GM12892 (cell line): ENCODE data around the gene C10orf90.

Experiments used
- DNase-seq: peaks from one replicate; pipeline ENCODE4 v3.0.0; 2011; ENCODE audit not compliant: insufficient read length
- FAIRE-seq: peaks from 2 replicates; lab custom pipeline; 2011; peaks lifted over from hg19 to GRCh38; lab: Jason Lieb, UNC
- POLR2A ChIP-seq: IDR thresholded peaks from 2 replicates; pipeline ENCODE4 v1.6.1; 2011; ENCODE audit warnings: low read depth, low read length, control low read depth
- POLR2AphosphoS5 ChIP-seq: IDR thresholded peaks from 2 replicates; pipeline ENCODE4 v1.6.1; 2011; ENCODE audit warnings: low read depth, low read length, control low read depth
- TAF1 ChIP-seq: IDR thresholded peaks from 2 replicates; pipeline ENCODE4 v1.6.1; 2011; ENCODE audit warnings: low read depth, mild to moderate bottlenecking, control low read depth, low read length, borderline replicate concordance

Gene C10orf90

DNA sequence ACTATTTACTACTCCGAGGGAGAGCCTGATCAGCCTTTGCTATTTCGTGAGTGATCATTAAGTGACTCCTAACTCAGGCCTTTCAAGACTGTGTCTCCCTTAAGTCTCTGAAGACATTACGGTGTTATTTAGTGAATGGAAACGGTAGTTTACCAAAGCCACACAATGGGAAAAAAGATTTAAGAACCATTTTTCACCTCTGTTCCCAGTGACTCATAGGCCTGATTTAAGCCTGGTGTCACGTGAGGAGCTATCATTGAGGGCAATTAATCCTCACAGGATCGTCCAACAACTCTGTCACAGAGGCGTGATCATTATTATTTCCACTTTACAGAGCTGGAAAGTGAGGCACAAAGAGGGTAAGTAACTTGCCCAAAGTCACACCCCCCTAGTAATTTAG, 20.3 kb downstream of the C10orf90 start:
- DNase-seq (no peak), FAIRE-seq (no peak)
- TF ChIP-seq POLR2AphosphoS5 = no peak
- no peak for TF ChIP-seq TAF1
- TF ChIP-seq POLR2A = no peak

DNA sequence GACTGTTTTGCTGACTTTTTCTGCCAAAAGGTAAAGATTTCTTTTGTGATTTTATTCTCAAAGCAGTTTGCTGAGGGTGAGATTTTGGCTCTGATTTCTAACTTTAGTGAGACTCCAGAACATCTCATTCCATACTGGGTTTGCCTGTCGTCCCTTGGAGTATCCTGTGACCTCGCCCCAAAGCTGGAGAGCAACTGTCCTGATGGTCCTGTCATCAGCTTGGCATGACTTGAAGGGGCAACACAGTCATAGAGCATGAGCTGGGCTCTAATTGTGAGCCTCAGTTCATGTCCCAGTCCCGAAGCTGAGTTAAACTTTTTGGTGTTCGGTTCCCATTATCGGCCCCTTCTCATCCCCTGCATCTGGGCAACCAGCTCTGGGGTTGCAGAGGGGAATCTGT, 23.4 kb downstream of the C10orf90 start:
- DNase-seq (no peak), FAIRE-seq (no peak)
- TF ChIP-seq TAF1 (no peak), POLR2AphosphoS5 (no peak)

DNA sequence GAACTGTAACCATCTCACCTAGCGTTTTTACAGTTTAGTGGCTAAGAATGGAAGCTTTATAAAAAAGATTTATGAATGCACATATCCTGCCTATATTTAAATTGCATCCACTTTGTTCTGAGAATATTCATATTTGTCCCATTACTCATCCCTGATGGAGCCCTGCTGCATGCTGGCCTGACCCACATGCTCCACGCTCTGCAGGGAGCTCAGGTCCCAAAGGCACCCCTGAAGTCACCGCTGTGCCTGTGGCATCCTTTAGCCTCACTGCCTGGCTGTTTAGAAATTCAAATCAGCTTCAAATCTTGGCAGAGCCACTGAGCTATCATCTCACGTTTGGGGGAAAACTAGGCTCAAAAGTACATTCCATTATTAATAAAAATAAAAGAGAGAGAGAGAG, 24.4 kb downstream of the C10orf90 start:
- DNase-seq = no peak
- no peak for FAIRE-seq
- TF ChIP-seq POLR2A (no peak), TAF1 (no peak), POLR2AphosphoS5 (no peak)

DNA sequence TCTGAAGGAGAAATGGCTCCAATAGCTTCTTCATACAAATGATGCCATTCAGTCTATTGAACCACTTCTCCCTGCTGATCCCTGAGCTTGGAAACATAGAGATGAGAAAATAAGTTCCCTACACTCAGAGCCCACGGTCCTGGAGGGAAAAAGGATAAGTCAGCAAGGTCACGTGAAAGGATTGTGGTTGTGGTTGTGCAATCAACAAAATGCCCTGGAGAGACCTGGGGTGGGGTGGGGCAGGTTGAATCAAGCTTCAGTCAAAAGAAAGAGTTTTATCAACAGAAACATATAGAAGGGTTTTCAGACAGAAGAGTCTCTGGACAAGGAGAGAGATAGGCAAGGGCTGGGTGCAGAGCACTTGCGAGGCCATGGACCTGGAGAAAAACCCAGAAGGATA, 30.1 kb downstream of the C10orf90 start:
- FAIRE-seq = no peak
- no peak for DNase-seq
- TF ChIP-seq POLR2A = no peak
- TF ChIP-seq TAF1 = no peak
- no peak for TF ChIP-seq POLR2AphosphoS5

DNA sequence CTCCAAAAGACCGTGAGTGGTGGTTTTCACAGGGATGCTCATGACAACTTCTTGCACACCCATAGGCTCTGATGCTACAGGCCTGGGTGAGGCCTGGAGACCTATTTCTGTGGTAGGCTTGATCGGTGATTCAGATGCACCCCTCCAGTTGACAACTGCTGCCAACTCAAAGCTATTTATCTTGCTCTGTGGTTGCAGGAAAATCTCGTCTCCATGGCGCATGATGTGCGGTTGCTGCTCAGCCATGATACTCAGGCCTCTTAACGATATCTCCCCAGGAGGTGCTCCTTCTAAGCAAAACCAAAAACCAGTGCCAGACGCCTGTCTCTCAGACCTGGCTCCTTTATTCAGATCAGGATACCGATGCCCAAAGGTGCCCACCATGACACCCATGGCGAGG, 31.4 kb downstream of the C10orf90 start:
- no peak for FAIRE-seq
- TF ChIP-seq POLR2A (no peak), TAF1 (no peak), POLR2AphosphoS5 (no peak)
- no peak for DNase-seq

DNA sequence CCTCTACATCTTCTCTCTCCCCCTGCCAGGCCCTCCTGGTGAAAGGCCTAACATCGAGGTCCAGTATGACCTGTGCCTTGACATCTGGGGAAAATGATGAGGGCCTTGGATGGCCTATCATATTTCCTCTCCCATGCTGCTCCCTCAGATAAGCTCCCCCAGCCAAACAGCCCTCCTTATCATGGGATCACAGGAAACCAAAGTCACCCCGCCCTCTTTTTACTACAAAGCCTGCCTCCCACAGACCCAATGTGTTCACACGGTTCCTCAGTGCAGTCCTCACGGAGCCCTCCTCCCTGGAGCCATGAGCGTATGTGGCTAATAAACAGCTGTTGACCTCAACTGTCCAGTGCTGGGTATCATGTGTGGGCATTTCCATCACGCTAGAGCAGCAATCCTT, 32.0 kb downstream of the C10orf90 start:
- TF ChIP-seq POLR2AphosphoS5 = no peak
- TF ChIP-seq TAF1 = no peak
- no peak for TF ChIP-seq POLR2A
- no peak for DNase-seq
- FAIRE-seq = no peak

DNA sequence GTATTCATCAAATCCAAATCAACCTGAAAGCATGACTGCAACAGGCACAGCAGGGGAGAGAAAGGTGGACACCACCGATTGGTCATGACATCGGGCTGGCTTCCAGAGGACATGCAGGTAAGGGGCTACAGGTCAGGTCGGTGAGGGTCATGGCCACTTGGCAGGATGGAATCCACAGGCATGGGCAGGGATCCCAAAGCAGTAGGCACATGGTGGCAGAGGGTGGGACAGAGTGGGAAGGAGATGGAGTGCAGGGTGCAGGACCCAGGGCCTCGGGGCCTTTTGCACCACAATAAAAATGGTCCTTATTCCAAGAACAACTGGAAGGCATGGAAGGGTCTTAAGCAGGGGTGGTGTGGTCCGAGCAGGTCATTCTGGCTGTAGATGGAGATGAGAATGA, 33.0 kb downstream of the C10orf90 start:
- TF ChIP-seq POLR2A = no peak
- TF ChIP-seq POLR2AphosphoS5 = no peak
- TF ChIP-seq TAF1 = no peak
- DNase-seq (no peak), FAIRE-seq (no peak)

DNA sequence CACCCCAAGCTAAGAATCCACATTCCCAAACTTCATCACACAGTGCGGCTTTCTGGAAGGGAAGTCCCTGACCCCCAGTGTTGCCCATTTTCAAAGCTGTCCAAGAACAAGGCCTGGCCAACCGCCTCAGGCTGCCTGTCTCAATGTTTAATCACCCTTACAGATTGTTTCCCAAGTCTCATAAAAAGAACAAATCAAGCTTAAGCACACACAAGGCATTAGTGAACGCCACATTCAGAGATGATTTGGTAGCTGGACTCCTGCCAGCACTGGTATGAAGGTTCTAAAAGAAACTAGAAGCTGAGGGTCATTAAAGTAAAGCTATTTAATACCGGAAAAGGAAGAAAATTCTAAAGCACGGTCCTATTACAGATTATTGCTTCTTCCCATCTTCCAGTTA, 35.6 kb downstream of the C10orf90 start:
- TF ChIP-seq POLR2AphosphoS5 = no peak
- no peak for TF ChIP-seq TAF1
- TF ChIP-seq POLR2A = no peak
- DNase-seq (no peak), FAIRE-seq (no peak)

DNA sequence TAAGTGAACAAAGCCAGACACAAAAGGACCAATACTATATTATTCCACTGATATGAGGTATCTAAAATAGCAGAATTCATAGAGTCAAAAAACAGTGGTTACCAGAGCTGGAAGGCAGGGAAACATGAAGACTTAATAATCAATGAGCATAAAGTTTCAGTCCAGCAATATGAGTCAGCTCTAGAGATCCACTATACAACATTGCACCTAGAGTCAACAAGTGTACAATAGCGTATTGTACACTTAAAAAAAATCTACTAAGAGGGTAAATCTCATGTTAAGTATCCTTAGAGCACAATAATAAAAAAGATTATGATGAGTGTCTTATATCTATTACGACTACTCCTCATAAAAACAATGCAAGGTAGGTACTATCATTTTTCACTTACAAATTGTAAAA, 36.1 kb downstream of the C10orf90 start:
- no peak for FAIRE-seq

DNA sequence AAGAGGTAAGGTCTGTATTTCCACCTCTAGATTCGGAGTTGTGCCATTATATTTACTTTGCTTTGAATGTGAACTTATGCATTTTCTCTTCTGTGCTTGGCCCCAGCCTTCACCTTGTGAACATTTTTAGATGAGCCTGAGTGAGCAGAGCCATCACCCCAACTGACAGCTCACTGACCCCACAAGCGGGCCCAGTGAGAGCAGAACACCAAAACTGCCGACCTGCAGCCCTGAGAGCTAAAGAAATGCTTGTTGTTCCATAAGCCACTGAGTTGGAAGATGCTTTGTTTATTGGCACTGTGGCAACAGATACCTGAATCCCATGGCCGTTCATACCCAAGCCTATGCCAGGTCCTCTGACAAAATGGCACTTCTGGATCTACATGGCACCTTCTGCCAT, 37.8 kb downstream of the C10orf90 start:
- no peak for TF ChIP-seq POLR2AphosphoS5
- no peak for TF ChIP-seq TAF1
- TF ChIP-seq POLR2A = no peak
- DNase-seq (no peak), FAIRE-seq (no peak)

More for the DNA sequence above, 36.1 kb downstream of the C10orf90 start:
- DNase-seq = no peak
- no peak for TF ChIP-seq POLR2AphosphoS5
- no peak for TF ChIP-seq TAF1
- TF ChIP-seq POLR2A = no peak

DNA sequence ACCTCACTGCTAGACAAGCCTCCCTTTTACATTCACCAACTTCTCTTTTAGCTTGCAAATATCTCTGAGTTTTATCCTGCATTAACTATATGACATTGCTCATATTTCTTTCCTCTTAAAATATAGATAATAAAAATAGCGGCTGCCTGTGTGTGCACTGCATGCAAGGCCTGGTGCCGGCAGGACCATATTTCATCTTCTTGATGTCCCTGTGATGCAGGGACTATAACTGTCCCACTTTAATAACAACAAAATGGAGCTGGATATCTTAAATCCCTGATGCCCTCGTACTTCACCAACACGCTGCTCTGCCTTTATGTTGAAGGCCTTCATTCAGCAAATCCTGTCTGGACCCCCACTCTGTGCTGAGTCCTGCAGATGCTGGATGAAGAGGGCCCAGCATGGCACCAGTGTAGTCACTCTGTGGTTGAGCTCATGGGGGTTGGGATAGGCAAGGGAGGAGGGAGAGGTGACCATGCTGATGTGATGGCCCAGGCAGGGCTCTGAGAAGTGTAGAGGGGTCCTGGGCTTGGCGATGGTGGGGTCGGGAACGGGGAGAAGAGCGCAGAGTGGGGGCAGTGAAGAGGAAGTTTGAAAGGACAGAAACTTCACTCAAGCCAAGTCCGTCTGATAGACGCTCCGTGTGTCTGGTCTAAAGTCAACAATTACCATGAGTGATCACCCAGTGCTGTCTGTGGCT, 40.4 kb downstream of the C10orf90 start:
- no peak for TF ChIP-seq POLR2AphosphoS5
- no peak for TF ChIP-seq TAF1
- no peak for TF ChIP-seq POLR2A
- DNase-seq (no peak), FAIRE-seq (no peak)

DNA sequence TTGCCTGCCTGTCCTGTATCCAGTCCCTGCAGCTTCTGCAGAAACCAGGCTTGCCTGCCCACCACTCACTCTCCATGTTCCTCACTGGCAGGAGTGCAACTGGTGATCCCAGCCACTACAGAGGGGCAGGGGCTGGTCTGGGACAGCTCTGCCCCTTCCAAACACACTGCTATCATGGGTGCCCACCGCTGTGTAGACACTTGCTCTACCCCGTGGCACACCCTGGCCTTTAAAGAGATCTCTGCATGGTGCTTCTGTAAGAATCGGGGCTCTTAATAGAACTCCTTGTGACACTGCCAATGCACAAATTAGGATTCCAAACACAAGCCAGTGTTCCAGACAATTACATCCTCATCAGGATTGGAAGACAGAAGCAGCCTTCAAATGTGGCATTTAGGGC, 41.7 kb downstream of the C10orf90 start:
- FAIRE-seq (no peak), DNase-seq (no peak)
- TF ChIP-seq POLR2A (no peak), TAF1 (no peak), POLR2AphosphoS5 (no peak)

DNA sequence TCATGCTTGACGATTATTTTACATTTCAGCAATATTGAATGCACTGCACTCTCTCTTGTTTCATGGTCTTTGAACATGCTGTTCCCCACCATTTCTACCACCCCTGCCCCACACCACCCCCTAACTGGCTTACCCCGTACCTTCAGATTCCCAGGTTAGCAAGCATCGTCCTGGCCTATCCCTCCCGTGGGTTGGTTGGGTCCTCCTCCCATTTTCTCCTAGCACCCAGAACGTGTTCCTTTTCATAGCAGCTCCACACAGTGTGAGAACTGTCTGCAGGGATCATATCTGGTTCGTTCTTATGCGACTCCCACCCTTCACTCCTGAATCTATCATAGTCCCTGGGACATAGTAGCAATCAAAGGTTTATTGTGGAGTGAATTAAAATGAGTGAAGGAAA, 48.6 kb downstream of the C10orf90 start:
- DNase-seq (no peak), FAIRE-seq (no peak)
- TF ChIP-seq TAF1 = no peak
- TF ChIP-seq POLR2AphosphoS5 = no peak
- no peak for TF ChIP-seq POLR2A
